NCI-H345 treated with DMSO at 0.1 percent for 48 hours (cell line): ENCODE measurements around the gene OPTC.

Source experiments
- DNase-seq: peaks from one replicate; lab custom pipeline; 2025; ENCODE audit not compliant: unreplicated experiment; lab: John Stamatoyannopoulos, UW

OPTC gene

DNA sequence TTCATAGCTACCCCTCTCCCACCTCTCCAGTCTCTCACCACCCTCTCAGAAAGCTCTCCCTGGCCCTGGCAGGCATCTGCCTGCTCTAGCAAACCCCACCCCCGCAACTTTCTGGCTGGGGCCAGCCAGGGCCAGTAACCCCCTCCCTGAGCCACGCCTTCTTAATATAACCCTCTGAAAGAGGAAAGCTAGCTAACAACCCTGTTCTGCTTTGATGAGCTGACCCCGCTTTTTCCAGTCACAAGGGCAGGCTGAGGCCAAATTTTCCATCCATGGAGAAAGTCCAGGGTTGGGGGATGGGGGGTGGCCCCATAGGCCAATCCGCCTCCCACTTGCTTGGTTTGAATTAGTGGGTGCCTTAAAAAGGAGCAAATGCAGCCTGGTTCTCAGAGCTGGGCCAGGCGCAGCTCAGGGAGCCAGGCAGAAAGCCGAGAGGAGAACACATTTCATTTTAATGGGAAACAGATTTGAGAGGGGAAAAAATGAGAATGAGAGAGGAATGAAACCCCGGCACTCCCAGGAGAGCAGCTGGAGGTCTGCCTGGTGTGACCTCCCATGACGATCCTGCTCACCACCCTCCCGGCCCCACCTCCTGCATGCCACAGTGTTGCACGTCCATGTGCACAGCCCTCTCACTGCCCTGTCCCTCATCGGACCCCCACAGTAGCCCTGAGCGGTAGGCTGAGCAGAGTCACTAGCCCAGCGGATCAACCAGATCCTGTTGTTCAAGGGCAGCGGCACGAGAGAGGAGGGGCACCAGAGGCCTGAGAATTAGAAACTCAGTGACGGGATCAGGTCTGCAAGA lies 62.3 kb downstream of the OPTC start:
- no peak for DNase-seq

DNA sequence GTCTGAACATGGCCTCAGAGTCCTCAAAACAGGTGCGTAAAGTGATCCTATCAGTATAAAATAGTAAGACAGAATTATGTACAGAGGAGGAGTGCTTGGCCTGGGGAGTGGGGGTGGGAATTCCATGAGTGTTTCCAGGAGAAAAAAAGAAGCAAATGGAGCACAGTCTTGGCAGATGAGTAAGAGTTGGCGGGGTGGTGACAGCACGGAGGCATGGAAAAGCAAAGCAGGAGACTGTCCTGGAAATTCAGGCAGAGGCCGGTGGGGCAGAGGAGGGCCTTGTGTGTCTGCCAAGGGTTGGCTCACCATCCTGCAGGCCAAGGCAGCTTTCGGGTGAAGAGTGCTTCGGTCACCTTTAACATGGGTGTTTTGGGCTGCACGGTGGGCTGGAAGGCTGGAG lies 63.4 kb downstream of the OPTC start:
- no peak for DNase-seq

DNA sequence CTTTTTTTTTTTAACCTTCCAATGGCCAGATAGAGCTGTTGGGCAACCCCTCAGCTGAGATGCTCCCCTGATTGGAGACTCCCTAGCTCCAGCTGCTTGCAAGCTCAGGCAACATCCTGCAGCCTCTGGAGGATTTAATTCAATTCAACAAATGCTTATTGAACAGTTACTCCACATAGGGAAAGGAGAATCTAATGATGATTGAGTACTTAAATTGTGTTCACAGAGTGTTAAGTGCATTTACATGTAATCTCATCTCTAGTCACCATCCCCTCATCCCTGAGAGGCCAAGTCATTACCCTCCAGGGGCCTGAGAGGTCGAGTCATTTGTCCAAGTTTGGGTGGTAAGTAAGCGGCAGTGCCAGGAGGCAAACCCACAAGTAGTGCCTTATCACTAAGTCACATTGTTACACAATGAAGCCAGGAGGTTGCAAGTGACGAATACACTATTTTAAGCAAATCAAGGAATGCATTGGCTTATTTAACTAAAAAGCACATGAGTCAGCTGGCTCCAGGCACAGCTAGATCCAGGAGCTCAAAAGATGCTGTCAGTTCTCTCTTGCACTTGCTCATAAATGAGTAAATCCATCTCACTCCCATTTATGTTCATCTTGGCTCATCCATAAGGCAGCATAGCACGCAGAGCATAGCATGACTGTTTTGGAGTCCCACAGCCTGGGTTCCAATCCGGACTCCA lies 64.3 kb downstream of the OPTC start:
- DNase-seq = no peak
